22Rv1 (cell line): Measurements from ENCODE around the gene GRIA4.

Experiments
- H3K27ac ChIP-seq: fragments of 450-650 bp; 2 replicates; pipeline ENCODE4 v1.5.1; 2017
- CTCF ChIP-seq: fragments of 450-650 bp; IDR thresholded peaks from 2 replicates; pipeline ENCODE4 v1.5.1; 2017; ENCODE audit warnings: mild to moderate bottlenecking
- ZFX ChIP-seq: fragments of 450-650 bp; IDR thresholded peaks from 2 replicates; pipeline ENCODE4 v1.6.1; 2017; ENCODE audit warnings: antibody characterized with exemption, borderline replicate concordance

The GRIA4 gene

DNA sequence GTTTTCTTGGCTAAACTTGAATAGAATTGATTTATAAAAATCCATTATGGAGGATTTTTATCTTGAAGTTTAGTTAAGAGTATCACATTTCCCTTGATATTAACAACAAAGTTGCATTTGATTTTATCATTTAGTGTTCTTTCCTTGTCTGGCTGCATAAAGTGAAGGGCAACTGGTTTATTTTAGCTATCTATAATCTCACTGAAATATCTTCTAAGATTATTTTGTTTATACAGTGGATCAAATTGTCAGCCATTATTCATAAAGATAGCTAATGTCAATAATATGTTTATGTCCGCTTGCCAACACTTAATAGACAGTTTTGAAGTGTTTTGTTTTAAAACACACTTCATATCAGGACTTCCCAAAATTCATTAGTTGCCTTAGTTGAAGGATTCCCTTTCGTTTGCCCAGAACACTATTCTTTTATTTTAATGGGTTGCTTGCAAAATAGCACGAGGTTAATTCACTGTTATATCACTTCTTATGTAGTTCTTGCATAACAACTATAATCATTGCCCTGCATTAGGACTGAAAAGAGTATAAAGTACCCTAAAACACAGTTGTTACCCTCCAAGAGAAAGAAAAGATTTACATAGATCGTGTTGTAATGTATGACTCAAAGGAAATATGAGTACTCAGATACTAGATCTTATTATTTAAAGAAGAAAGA, 339.2 kb downstream of the GRIA4 start:
- TF ChIP-seq CTCF, result no peak
- no peak for TF ChIP-seq ZFX
- H3K27ac ChIP-seq, result no peak overlapping the region

DNA sequence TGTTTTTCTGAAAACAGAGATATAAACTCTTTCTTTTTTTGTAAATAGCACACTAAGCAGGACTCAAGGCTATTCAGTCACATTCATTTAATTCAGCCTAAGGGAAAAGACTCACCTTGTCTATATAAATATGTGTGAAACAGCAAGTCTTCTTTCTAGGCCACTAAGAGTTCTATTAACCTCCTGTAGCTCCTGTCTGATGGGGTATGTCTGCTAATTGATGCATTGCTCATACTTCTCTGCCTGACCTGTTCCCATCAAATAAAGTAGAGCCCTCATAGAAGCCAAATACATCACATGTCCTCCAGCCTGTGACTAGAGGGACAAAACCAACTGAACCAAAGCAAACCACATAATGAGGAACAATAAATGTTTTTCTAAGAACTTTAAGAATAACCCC, 344.0 kb downstream of the GRIA4 start:
- TF ChIP-seq CTCF, result no peak
- no peak for TF ChIP-seq ZFX
- H3K27ac ChIP-seq, result no peak overlapping the region

DNA sequence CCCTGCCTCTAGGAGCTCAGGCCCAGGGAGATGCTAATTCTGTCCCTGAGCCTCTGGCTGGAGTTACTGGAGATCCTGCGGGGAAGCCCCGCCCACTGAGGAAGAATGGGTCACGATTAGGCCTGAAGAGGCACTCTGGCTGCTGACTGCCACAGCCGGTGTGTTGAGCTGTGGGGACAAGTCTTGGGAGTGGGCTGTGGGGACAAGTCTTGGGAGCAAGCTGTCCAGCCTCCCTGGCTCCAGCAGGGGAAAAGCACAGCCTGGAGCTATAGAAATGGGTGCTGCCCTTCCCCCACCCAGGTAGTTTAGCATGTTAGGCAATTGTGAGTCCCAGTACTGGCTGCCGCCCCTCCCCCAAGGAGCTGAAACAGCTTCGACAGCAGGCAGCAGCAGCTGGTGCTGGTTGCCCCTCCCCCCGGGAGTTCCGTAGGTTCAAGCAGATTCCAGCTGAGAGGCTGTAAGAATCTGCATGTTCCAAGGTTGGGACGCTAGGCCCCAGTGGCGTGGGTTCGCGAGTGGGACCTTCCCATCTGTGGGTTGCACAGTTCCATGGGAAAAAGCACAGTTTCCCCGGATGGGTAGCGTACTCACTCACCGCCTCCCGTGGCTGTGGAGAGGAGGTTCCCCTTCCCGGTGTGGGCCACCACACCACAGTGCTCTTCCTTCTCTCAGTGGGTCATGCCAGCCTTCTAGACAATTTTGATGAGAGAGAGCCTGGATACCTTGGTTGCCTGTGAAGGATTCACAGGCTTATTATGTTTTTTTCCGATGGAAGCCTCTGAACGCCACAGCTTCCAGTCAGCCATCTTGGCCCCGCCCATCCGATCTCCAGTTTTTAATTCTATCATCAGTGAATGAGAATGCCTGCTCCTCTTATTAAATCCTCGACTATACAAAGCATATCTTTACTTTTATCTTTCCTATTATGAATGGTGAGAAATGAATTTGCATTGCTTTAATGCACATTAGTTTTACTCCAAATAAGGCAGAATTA, 350.7 kb downstream of the GRIA4 start:
- no peak overlapping the region for H3K27ac ChIP-seq
- TF ChIP-seq ZFX (no peak), CTCF (no peak)

DNA sequence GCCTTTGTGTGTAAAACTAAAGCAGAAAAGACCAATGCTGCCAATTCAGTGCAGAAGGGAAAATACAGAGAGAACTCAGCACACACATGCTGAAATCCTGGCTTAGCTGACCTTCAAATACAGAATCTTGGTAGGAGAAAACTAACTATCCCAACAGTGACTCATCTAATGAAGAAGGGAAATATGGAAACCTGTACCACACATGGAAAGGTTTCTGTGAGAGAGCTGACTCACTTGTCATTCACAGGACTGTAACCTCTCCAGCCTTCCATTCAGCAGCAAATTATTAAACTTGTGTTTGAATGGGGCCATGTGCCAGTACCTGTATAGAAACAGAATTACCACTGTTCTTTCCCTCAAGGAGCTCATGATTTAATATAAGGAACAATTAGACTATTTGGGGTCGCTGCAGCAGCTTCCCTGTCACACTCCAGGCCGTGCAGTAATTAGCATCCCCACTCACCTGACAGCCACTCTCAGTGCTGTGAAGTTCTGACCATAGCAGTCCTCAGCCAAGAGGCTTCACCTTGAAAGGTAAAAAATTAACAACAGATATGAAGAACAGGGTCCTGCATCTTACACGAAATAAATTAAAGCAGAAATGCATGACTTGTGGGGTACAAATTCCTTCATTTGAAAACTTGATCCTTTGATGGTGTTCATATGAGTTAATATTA, 358.3 kb downstream of the GRIA4 start:
- no peak overlapping the region for H3K27ac ChIP-seq
- TF ChIP-seq CTCF (no peak), ZFX (no peak)

DNA sequence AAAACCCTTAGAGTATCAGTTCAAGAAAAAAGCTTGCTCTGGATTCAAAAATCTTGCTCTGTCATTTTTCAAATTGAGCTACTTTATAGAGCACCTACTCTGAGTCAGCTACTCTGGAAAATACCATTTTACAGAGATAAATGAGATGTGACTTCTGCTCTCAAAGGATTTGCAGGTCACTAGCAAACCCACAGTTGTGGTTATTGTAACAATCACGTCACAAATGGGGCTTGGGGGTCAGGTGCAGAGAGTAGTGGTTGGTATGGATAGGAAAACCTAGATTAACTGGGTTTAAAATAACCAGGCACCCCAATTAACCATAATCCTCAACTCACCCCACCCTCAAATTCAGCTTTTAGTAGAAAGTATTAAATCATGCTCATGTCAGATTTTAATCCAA, 359.9 kb downstream of the GRIA4 start:
- H3K27ac ChIP-seq, result no peak overlapping the region
- no peak for TF ChIP-seq CTCF
- TF ChIP-seq ZFX, result no peak

- no peak for TF ChIP-seq ZFX
- no peak for TF ChIP-seq CTCF
- no peak overlapping the region for H3K27ac ChIP-seq
Observed at GRCh38 chr11:105975128-105975527, 365.3 kb downstream of the GRIA4 start.
